ENCODE data around the gene SLC17A8. TPM values are rescaled to one million over a fixed set of nuclear protein-coding genes. Genes with fewer than 3 reads are reported as not detected.

The SLC17A8 gene
- total RNA-seq, 5 donors from 2014 or later (not counting 1 experiment from before 2014, with no cell fraction given), result not detected

DNA sequence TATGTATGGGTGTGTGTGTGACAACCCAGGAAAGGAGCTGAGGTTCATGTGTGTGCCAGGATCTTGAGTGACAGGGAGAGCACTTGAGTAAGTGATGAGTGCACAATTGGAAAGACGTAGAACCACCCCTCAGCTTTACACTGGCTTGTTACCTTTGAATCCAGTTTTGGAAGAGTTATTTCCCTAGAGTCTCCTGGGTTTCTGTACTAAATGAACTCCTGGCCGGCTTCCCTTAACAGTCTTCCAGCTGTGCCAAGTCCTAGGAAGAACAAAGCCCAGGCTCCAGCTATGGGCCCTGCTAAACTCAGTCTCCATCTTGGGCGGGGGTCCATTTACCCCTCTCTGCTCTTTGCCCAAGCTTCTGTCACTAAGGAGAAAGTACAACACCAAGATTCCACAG is 97.1 kb downstream of the SLC17A8 start:
- ChIA-PET CTCF (no interaction called here), POLR2A (no interaction called here)
- H3K27me3 Mint-ChIP-seq, result peaks cover 7 to 14% of the 10 kb centered on the region in 2 donors
- ATAC-seq (replicated peaks in 1 of 4) (no peak), DNase-seq (no peak)
- Histone ChIP-seq H3K27ac (ENCODE audit: low read length) (no peak overlapping the region), H3K36me3 (ENCODE audit: control insufficient read depth in 2 of 2, extremely low read depth in 1 of 2, insufficient read depth in 1 of 2, low read length in 1 of 2) (no peaks in the 10 kb centered on the region), H3K9me3 (no peaks in the 10 kb centered on the region), H3K4me3 (ENCODE audit: control insufficient read depth in 1 of 2, extremely low read depth in 1 of 2, low read length in 1 of 2) (no peak overlapping the region), H3K27me3 (replicated peaks in 1 of 2; ENCODE audit: control insufficient read depth in 2 of 2, extremely low read depth in 1 of 2, insufficient read depth in 2 of 2, low read length in 1 of 2) (no peaks in the 10 kb centered on the region), H3K4me1 (ENCODE audit: control insufficient read depth in 1 of 2, extremely low read depth in 1 of 2, insufficient read depth in 2 of 2, low read length in 2 of 2) (no peaks in the 10 kb centered on the region)
- no peaks in the 10 kb centered on the region for H3K9me3 Mint-ChIP-seq
- H3K4me3 Mint-ChIP-seq, result no peak overlapping the region
- no peaks in the 10 kb centered on the region for H3K4me1 Mint-ChIP-seq
- no peak overlapping the region for H3K27ac Mint-ChIP-seq
- no peaks in the 10 kb centered on the region for H3K36me3 Mint-ChIP-seq
- 100% methylated on average over 1 of the region's 3 CpGs for WGBS (ENCODE audit: insufficient coverage)

DNA sequence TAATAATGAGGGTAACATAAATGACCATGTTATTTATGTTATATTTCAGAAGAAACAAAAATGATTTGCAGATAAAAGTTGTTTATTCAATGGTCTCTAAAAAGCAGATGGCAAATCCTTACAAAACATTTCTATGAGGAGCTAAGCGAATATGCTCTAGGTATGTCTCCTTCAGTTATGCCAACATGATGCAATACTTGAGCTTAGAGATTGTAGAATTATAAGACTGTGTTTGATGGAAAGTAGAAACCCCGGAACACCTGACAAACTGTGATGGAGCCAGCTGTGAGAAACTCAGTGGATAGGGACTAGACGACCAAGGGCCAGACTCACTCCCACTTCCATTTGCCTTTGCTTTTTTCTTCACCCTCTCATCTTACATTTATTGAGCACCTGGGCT is 99.0 kb downstream of the SLC17A8 start:
- WGBS (ENCODE audit: insufficient coverage), result 63% methylated on average over 1 of the region's 3 CpGs
- peaks cover 4 to 7% of the 10 kb centered on the region in 2 donors for H3K27me3 Mint-ChIP-seq
- no peak overlapping the region for H3K27ac ChIP-seq (ENCODE audit: low read length)

GRCh38 chr12:100458191-100458590 is 101.3 kb downstream of the SLC17A8 start:
- H3K9me3 ChIP-seq, result no peaks in the 10 kb centered on the region
- no peak overlapping the region for H3K27ac ChIP-seq (ENCODE audit: low read length)
- ChIA-PET CTCF (no interaction called here), POLR2A (no interaction called here)
- no peaks in the 10 kb centered on the region for H3K36me3 ChIP-seq (ENCODE audit: control insufficient read depth in 2 of 2, extremely low read depth in 1 of 2, insufficient read depth in 1 of 2, low read length in 1 of 2)
- no peaks in the 10 kb centered on the region for H3K27me3 ChIP-seq (replicated peaks in 1 of 2; ENCODE audit: control insufficient read depth in 2 of 2, extremely low read depth in 1 of 2, insufficient read depth in 2 of 2, low read length in 1 of 2)
- DNase-seq (no peak), ATAC-seq (replicated peaks in 1 of 4) (no peak)
- H3K9me3 Mint-ChIP-seq, result no peaks in the 10 kb centered on the region
- H3K27ac Mint-ChIP-seq, result no peak overlapping the region
- no peaks in the 10 kb centered on the region for H3K4me1 Mint-ChIP-seq
- no peak overlapping the region for H3K4me3 Mint-ChIP-seq
- 29% methylated on average over 1 of the region's 4 CpGs for WGBS (ENCODE audit: insufficient coverage)
- no peak overlapping the region for H3K4me3 ChIP-seq (ENCODE audit: control insufficient read depth in 1 of 2, extremely low read depth in 1 of 2, low read length in 1 of 2)
- H3K27me3 Mint-ChIP-seq, result peaks cover 5 to 10% of the 10 kb centered on the region in 2 donors
- no peaks in the 10 kb centered on the region for H3K36me3 Mint-ChIP-seq
- H3K4me1 ChIP-seq (ENCODE audit: control insufficient read depth in 1 of 2, extremely low read depth in 1 of 2, insufficient read depth in 2 of 2, low read length in 2 of 2), result no peaks in the 10 kb centered on the region

More for the DNA sequence above, 99.0 kb downstream of the SLC17A8 start:
- Mint-ChIP-seq H3K27ac (no peak overlapping the region), H3K4me1 (no peaks in the 10 kb centered on the region), H3K9me3 (no peaks in the 10 kb centered on the region), H3K4me3 (no peak overlapping the region), H3K36me3 (no peaks in the 10 kb centered on the region)
- ChIA-PET POLR2A (no interaction called here), CTCF (no interaction called here)
- ATAC-seq (replicated peaks in 1 of 4) (no peak), DNase-seq (no peak)
- Histone ChIP-seq H3K9me3 (no peaks in the 10 kb centered on the region), H3K27me3 (replicated peaks in 1 of 2; ENCODE audit: control insufficient read depth in 2 of 2, extremely low read depth in 1 of 2, insufficient read depth in 2 of 2, low read length in 1 of 2) (no peaks in the 10 kb centered on the region), H3K4me1 (ENCODE audit: control insufficient read depth in 1 of 2, extremely low read depth in 1 of 2, insufficient read depth in 2 of 2, low read length in 2 of 2) (no peaks in the 10 kb centered on the region), H3K4me3 (ENCODE audit: control insufficient read depth in 1 of 2, extremely low read depth in 1 of 2, low read length in 1 of 2) (no peak overlapping the region), H3K36me3 (ENCODE audit: control insufficient read depth in 2 of 2, extremely low read depth in 1 of 2, insufficient read depth in 1 of 2, low read length in 1 of 2) (no peaks in the 10 kb centered on the region)

DNA sequence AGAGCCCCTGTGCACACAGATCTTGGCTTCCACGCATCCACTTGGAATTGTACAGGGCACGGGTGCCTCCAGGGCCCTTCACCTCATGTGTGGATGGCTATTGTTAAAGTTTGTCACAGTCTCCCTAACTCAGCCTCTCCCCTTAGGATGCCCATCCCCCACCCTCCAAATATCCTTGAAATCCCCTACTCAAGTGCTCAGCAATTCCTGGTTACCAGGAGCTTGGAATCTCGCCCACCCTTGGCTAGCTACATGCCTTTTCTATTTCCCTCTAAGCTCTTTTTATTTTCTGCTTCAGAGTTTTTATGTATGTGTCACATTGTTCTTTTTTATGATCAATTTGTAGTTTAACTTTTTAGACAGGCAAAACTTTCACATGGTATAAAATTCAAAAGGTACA is 103.8 kb downstream of the SLC17A8 start:
- Histone ChIP-seq H3K4me3 (ENCODE audit: control insufficient read depth in 1 of 2, extremely low read depth in 1 of 2, low read length in 1 of 2) (no peak overlapping the region), H3K9me3 (no peaks in the 10 kb centered on the region), H3K4me1 (ENCODE audit: control insufficient read depth in 1 of 2, extremely low read depth in 1 of 2, insufficient read depth in 2 of 2, low read length in 2 of 2) (no peaks in the 10 kb centered on the region), H3K27me3 (replicated peaks in 1 of 2; ENCODE audit: control insufficient read depth in 2 of 2, extremely low read depth in 1 of 2, insufficient read depth in 2 of 2, low read length in 1 of 2) (no peaks in the 10 kb centered on the region), H3K36me3 (ENCODE audit: control insufficient read depth in 2 of 2, extremely low read depth in 1 of 2, insufficient read depth in 1 of 2, low read length in 1 of 2) (no peaks in the 10 kb centered on the region), H3K27ac (ENCODE audit: low read length) (no peak overlapping the region)
- POLR2A ChIA-PET, result no interaction called here
- no peak for ATAC-seq (replicated peaks in 1 of 4)
- CTCF ChIA-PET, result no interaction called here
- Mint-ChIP-seq H3K36me3 (no peaks in the 10 kb centered on the region), H3K27me3 (peaks cover 5 to 10% of the 10 kb centered on the region in 2 donors), H3K4me3 (no peak overlapping the region), H3K27ac (no peak overlapping the region), H3K9me3 (no peaks in the 10 kb centered on the region), H3K4me1 (no peaks in the 10 kb centered on the region)
- no CpG with 5 or more reads among the region's 3 CpGs for WGBS (ENCODE audit: insufficient coverage)
- DNase-seq, result no peak

- Mint-ChIP-seq H3K27me3 (peaks cover 5 to 10% of the 10 kb centered on the region in 2 donors), H3K36me3 (no peaks in the 10 kb centered on the region), H3K4me3 (no peak overlapping the region), H3K27ac (no peak overlapping the region), H3K9me3 (no peaks in the 10 kb centered on the region), H3K4me1 (no peaks in the 10 kb centered on the region)
- DNase-seq (no peak), ATAC-seq (replicated peaks in 1 of 4) (no peak)
- no peaks in the 10 kb centered on the region for H3K36me3 ChIP-seq (ENCODE audit: control insufficient read depth in 2 of 2, extremely low read depth in 1 of 2, insufficient read depth in 1 of 2, low read length in 1 of 2)
- ChIA-PET CTCF (no interaction called here), POLR2A (no interaction called here)
- WGBS (ENCODE audit: insufficient coverage), result no CpG with 5 or more reads among the region's 1 CpG
- no peaks in the 10 kb centered on the region for H3K9me3 ChIP-seq
- no peak overlapping the region for H3K27ac ChIP-seq (ENCODE audit: low read length)
- H3K4me1 ChIP-seq (ENCODE audit: control insufficient read depth in 1 of 2, extremely low read depth in 1 of 2, insufficient read depth in 2 of 2, low read length in 2 of 2), result no peaks in the 10 kb centered on the region
- no peak overlapping the region for H3K4me3 ChIP-seq (ENCODE audit: control insufficient read depth in 1 of 2, extremely low read depth in 1 of 2, low read length in 1 of 2)
- no peaks in the 10 kb centered on the region for H3K27me3 ChIP-seq (replicated peaks in 1 of 2; ENCODE audit: control insufficient read depth in 2 of 2, extremely low read depth in 1 of 2, insufficient read depth in 2 of 2, low read length in 1 of 2)
Measured at GRCh38 chr12:100461330-100461973, 104.6 kb downstream of the SLC17A8 start.

DNA sequence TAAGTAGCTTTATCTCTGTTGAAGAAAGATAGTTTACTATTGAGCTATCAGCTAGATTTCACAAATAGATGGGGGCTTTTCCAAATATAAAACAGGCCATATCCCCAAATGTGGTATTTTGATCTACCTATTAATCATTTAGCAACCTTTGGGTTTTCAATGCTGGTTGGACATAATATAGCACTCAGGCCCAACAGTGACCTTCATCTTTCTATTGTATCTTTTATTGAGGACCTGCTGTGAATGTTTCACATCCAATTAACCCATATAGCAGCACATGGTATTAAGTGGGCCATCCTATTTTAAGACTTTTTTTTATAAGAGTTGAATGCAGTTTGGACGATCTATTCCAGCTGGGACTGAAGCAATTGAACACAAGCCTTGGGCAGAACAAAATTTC is 106.8 kb downstream of the SLC17A8 start:
- Histone ChIP-seq H3K36me3 (ENCODE audit: control insufficient read depth in 2 of 2, extremely low read depth in 1 of 2, insufficient read depth in 1 of 2, low read length in 1 of 2) (no peaks in the 10 kb centered on the region), H3K27ac (ENCODE audit: low read length) (no peak overlapping the region), H3K4me3 (ENCODE audit: control insufficient read depth in 1 of 2, extremely low read depth in 1 of 2, low read length in 1 of 2) (no peak overlapping the region), H3K27me3 (replicated peaks in 1 of 2; ENCODE audit: control insufficient read depth in 2 of 2, extremely low read depth in 1 of 2, insufficient read depth in 2 of 2, low read length in 1 of 2) (no peaks in the 10 kb centered on the region), H3K9me3 (no peaks in the 10 kb centered on the region), H3K4me1 (ENCODE audit: control insufficient read depth in 1 of 2, extremely low read depth in 1 of 2, insufficient read depth in 2 of 2, low read length in 2 of 2) (no peaks in the 10 kb centered on the region)
- ATAC-seq (replicated peaks in 1 of 4) (no peak), DNase-seq (no peak)
- no CpG with 5 or more reads among the region's 1 CpG for WGBS (ENCODE audit: insufficient coverage)
- no peaks in the 10 kb centered on the region for H3K4me1 Mint-ChIP-seq
- no peaks in the 10 kb centered on the region for H3K9me3 Mint-ChIP-seq
- no peaks in the 10 kb centered on the region for H3K36me3 Mint-ChIP-seq
- ChIA-PET POLR2A (no interaction called here), CTCF (no interaction called here)
- no peak overlapping the region for H3K27ac Mint-ChIP-seq
- peaks cover 6 to 7% of the 10 kb centered on the region in 2 donors for H3K27me3 Mint-ChIP-seq
- H3K4me3 Mint-ChIP-seq, result no peak overlapping the region

DNA sequence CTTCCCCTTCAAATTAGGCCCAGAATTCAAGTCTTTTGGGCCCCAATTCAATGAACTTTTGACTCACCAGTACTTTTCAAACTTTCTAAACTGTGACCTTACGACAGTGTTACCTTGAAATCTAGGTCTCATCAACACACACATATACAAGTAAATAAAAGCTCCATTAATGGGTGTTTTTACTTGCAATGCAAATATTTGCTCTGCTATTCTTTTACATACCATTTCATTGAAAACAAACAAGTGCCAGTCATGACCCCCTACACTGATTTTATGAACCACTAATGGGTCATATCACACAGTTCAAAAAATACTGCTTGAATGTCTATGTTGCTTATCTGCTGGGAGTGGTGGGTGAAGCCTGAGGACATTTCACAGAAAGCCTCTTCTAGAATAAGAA is 107.7 kb downstream of the SLC17A8 start:
- Histone ChIP-seq H3K27ac (ENCODE audit: low read length) (no peak overlapping the region), H3K9me3 (no peaks in the 10 kb centered on the region), H3K36me3 (ENCODE audit: control insufficient read depth in 2 of 2, extremely low read depth in 1 of 2, insufficient read depth in 1 of 2, low read length in 1 of 2) (no peaks in the 10 kb centered on the region), H3K4me3 (ENCODE audit: control insufficient read depth in 1 of 2, extremely low read depth in 1 of 2, low read length in 1 of 2) (no peak overlapping the region), H3K27me3 (replicated peaks in 1 of 2; ENCODE audit: control insufficient read depth in 2 of 2, extremely low read depth in 1 of 2, insufficient read depth in 2 of 2, low read length in 1 of 2) (no peaks in the 10 kb centered on the region), H3K4me1 (ENCODE audit: control insufficient read depth in 1 of 2, extremely low read depth in 1 of 2, insufficient read depth in 2 of 2, low read length in 2 of 2) (no peaks in the 10 kb centered on the region)
- H3K27ac Mint-ChIP-seq, result no peak overlapping the region
- H3K36me3 Mint-ChIP-seq, result no peaks in the 10 kb centered on the region
- no CpG with 5 or more reads among the region's 1 CpG for WGBS (ENCODE audit: insufficient coverage)
- DNase-seq (no peak), ATAC-seq (replicated peaks in 1 of 4) (no peak)
- CTCF ChIA-PET, result no interaction called here
- H3K4me1 Mint-ChIP-seq, result no peaks in the 10 kb centered on the region
- POLR2A ChIA-PET, result no interaction called here
- no peaks in the 10 kb centered on the region for H3K9me3 Mint-ChIP-seq
- H3K27me3 Mint-ChIP-seq, result peaks cover 6 to 7% of the 10 kb centered on the region in 2 donors
- no peak overlapping the region for H3K4me3 Mint-ChIP-seq

All from T-cell (primary cell).